Transverse colon (tissue), 4 donors: Measurements from ENCODE around the gene PARP3.

ENCODE experiments used
- EP300 ChIP-seq: sonication (generic); formaldehyde crosslinking; IDR thresholded peaks from one replicate; pipeline ENCODE4 v1.6.1; 2017; ENCODE audit warnings: antibody characterized with exemption, low read depth
- POLR2A ChIP-seq: fragments of 450-650 bp; IDR thresholded peaks from one replicate; pipeline ENCODE4 v1.6.1; 2016; ENCODE audit warnings: antibody characterized with exemption, mild to moderate bottlenecking, moderate library complexity
- POLR2AphosphoS5 ChIP-seq, 3 donors: sonication (generic); formaldehyde crosslinking; IDR thresholded peaks; one replicate each; pipeline ENCODE4 v1.6.1; 2016; ENCODE audit warnings: antibody characterized with exemption in 3 of 3
- TF ChIP-seq, protein P1 (sequence below), 5 experiments: fragments of 200-600 bp in 3 of 5; fragments of 450-650 bp in 2 of 5; sonication (generic) in 3 of 5; IDR thresholded peaks; 1 replicate in 2 of 5; 2 replicates in 3 of 5; pipeline ENCODE4 v1.5.1; 2016 to 2017; ENCODE audit warnings: antibody characterized with exemption in 5 of 5, inconsistent platforms in 3 of 5, mild to moderate bottlenecking in 2 of 5, moderate library complexity in 1 of 5

DNA sequence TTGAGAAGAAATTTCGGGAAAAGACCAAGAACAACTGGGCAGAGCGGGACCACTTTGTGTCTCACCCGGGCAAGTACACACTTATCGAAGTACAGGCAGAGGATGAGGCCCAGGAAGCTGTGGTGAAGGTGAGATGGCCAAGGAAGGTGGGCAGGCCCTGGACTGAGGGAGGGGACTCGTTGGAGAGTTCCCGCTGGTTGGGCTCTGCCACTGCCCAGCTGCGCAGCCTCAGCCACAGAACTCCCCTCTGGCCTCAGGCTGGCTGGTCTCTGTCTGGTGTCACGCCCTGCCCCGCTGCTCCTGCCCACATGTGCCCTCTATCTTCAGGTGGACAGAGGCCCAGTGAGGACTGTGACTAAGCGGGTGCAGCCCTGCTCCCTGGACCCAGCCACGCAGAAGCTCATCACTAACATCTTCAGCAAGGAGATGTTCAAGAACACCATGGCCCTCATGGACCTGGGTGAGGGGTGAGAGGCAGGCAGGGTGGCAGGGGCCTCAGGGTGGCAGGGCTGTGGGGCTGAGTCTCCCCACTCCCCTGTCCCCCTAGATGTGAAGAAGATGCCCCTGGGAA, 2.4 kb downstream of the PARP3 start:
- TF ChIP-seq POLR2AphosphoS5 (IDR thresholded peaks at IDR 0.05): no peak
- TF ChIP-seq, protein P1, sequence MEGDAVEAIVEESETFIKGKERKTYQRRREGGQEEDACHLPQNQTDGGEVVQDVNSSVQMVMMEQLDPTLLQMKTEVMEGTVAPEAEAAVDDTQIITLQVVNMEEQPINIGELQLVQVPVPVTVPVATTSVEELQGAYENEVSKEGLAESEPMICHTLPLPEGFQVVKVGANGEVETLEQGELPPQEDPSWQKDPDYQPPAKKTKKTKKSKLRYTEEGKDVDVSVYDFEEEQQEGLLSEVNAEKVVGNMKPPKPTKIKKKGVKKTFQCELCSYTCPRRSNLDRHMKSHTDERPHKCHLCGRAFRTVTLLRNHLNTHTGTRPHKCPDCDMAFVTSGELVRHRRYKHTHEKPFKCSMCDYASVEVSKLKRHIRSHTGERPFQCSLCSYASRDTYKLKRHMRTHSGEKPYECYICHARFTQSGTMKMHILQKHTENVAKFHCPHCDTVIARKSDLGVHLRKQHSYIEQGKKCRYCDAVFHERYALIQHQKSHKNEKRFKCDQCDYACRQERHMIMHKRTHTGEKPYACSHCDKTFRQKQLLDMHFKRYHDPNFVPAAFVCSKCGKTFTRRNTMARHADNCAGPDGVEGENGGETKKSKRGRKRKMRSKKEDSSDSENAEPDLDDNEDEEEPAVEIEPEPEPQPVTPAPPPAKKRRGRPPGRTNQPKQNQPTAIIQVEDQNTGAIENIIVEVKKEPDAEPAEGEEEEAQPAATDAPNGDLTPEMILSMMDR (IDR thresholded peaks at IDR 0.05): no peak
- TF ChIP-seq POLR2A: no peak
- TF ChIP-seq EP300: no peak
